IPS-18a (cell line): ENCODE measurements around the gene MAP3K6.

Experiments
- H3K27ac ChIP-seq: one replicate; pipeline ENCODE4 v1.5.1; 2013; ENCODE audit warnings: low read length
- H3K27me3 ChIP-seq: one replicate; pipeline ENCODE4 v1.6.1; 2013; ENCODE audit warnings: mild to moderate bottlenecking, low read length; ENCODE audit not compliant: control insufficient read depth, insufficient read depth
- H3K36me3 ChIP-seq: one replicate; pipeline ENCODE4 v1.6.1; 2013; ENCODE audit warnings: low read depth, low read length; ENCODE audit not compliant: control insufficient read depth
- H3K4me1 ChIP-seq: one replicate; pipeline ENCODE4 v1.6.1; 2013; ENCODE audit warnings: low read depth, low read length; ENCODE audit not compliant: control insufficient read depth
- H3K4me3 ChIP-seq: one replicate; pipeline ENCODE4 v1.5.1; 2013; ENCODE audit warnings: low read length
- H3K9ac ChIP-seq: one replicate; pipeline ENCODE4 v1.6.1; 2013; ENCODE audit warnings: mild to moderate bottlenecking, low read length, moderate library complexity
- H3K9me3 ChIP-seq: one replicate; pipeline ENCODE4 v1.6.1; 2013; ENCODE audit warnings: low read depth, low read length; ENCODE audit not compliant: control insufficient read depth

The MAP3K6 gene

DNA sequence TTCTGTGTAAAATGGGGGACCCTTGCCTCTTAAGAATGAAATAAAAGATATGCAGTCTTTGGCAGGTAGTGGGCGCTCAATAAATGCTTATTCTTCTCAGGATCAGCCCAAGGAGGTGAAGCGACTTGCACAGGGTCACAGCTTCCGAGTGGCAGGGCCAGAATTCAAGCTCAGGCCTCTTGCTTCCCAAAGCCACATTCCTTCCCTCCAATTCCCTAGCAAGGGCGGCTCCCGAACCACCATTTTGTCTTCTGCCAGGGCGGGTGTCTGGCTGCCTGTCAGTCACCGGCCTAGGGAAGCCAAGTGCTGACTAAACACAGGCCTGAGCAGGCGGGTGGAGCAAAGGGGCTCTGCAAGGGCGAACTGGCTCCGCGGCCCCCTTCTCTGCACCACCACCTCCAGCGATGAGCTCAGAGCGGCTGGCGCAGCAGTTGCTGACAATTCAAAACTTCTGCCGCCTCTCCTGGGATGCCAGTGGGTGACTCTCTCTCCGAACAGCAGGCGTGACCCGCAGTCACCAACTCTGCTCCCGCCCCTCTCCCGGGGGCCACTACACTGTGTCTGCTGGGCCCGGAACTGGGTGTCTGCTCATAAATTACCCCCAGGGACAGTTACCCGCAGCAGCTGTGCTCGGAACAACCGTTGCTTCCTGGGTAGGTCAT is 36.4 kb upstream of the MAP3K6 start:
- Histone ChIP-seq H3K27me3 (no peaks in the 10 kb centered on the region), H3K36me3 (peaks cover 6% of the 10 kb centered on the region), H3K27ac (no peak overlapping the region), H3K4me3 (no peak overlapping the region), H3K9me3 (no peaks in the 10 kb centered on the region), H3K9ac (no peak overlapping the region), H3K4me1 (peaks cover 41% of the 10 kb centered on the region)

DNA sequence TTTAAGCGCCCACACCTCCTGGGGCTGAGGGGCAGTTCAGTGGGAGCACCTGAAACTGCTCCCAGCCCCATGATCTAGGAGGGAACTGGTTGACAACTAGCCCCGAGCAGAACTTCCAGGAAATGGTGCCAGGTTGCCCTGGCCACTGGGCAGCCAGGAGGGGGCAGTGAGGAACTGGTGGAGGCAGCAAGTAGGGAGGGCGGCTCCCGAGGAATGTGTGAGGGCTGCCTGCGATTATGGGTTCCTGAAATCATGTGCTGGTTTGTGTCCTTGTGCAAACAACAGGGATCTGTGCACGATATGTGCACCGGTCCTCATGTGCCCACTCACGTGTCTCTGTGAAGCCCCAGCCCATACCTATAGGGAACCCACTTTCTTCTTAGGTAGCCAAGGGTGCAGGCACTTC is 35.6 kb upstream of the MAP3K6 start:
- Histone ChIP-seq H3K27me3 (no peaks in the 10 kb centered on the region), H3K4me3 (no peak overlapping the region), H3K4me1 (peaks cover 45% of the 10 kb centered on the region), H3K36me3 (peaks cover 3% of the 10 kb centered on the region), H3K9me3 (no peaks in the 10 kb centered on the region), H3K9ac (no peak overlapping the region), H3K27ac (no peak overlapping the region)

DNA sequence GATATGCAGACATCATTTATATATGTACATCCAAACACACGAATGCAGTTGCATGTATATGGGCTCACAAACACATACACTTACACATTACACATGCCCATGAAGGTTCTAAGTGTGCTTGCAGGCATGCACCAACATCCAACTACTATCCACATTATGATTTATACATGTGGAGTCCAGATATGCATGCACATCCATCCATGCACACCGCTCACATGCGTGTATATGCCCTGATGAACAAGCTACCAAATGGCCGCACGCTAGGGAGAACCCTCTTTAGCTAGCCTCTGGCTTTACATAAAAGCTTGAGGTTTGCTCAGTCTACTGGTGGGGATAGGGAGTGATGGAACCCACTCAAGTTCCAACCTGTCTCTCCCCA is 34.2 kb upstream of the MAP3K6 start:
- H3K27ac ChIP-seq, result no peak overlapping the region
- no peaks in the 10 kb centered on the region for H3K9me3 ChIP-seq
- no peaks in the 10 kb centered on the region for H3K36me3 ChIP-seq
- peaks cover 40% of the 10 kb centered on the region for H3K4me1 ChIP-seq
- H3K4me3 ChIP-seq, result no peak overlapping the region
- H3K27me3 ChIP-seq, result no peaks in the 10 kb centered on the region
- H3K9ac ChIP-seq, result no peak overlapping the region

DNA sequence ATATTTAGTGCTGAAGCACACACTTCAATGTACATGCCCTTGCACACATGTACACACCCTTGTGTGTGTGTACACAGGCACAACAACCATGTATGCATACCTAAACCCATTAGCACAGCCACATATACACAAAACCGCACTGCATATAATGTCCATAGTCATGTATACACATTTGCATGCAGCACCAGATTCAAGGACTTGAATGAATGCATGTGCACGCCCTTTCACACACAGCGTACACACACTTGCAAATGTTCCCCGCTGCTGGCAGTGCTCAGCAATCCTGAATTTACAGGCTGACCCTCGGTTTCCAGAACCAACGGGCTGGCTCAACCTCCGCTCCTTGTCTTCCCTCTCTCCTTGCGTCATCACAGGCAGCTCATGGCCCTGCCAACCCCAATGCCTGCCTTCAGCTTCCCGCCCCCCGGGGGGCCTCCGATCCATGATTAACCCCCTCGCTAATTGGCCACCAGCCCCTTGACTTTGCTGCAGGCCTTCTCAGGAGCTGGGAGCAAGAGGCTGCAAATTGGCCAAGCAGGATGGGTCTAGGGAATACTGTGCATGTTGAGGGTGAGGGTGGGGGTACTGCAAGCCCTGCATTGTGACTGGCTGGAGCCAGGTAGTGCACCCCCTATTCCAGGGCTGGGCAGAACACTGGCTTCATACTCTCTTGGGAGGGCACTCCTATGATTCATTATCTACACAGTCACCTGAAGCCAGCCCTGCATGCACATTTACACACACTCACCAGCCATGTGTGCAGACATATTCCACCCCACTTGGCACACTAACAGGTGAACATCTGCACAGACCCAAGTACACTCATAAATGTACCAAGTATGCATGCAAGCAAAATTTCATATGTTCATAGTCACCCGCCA is 33.6 kb upstream of the MAP3K6 start:
- Histone ChIP-seq H3K27me3 (no peaks in the 10 kb centered on the region), H3K27ac (no peak overlapping the region), H3K36me3 (no peaks in the 10 kb centered on the region), H3K9ac (no peak overlapping the region), H3K4me3 (no peak overlapping the region), H3K9me3 (no peaks in the 10 kb centered on the region), H3K4me1 (peaks cover 36% of the 10 kb centered on the region)

DNA sequence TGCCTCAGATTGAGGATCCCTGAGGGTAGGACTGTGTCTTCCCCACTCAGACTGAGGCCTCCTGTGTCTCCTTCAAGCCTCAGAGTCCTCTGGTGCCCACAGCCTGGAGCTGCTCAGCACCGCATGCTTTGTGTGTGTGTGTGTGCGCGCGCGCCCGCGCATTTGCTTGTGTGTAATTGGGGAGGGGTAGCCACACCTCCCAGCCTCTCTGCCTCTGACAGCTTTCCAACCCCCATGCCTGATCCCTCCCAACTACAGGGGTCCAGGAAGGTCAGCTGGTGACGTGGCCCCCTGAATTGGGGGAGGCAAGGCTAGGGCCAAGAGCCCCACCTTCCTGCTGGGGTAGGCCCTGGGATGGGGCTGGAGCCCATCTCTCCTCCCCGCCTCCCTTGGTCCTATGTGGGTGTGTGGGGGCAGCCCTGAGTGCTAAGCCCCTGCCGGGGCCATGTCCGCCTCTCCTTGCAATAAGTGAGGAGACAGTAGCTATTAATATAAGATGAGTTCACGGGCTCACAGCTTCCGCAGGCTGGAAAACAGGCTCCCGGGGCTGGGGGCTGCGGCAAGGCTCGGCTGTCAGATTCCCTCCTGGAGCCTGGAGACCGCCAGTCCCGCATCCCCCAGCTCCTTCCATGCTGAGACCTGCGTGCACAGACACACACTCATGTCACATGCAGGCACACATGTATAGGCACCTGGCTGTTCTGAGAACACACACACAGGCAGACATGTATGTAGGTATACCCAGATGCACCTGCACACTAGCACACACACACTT is 32.7 kb upstream of the MAP3K6 start:
- peaks cover 27% of the 10 kb centered on the region for H3K4me1 ChIP-seq
- H3K36me3 ChIP-seq, result no peaks in the 10 kb centered on the region
- no peak overlapping the region for H3K9ac ChIP-seq

DNA sequence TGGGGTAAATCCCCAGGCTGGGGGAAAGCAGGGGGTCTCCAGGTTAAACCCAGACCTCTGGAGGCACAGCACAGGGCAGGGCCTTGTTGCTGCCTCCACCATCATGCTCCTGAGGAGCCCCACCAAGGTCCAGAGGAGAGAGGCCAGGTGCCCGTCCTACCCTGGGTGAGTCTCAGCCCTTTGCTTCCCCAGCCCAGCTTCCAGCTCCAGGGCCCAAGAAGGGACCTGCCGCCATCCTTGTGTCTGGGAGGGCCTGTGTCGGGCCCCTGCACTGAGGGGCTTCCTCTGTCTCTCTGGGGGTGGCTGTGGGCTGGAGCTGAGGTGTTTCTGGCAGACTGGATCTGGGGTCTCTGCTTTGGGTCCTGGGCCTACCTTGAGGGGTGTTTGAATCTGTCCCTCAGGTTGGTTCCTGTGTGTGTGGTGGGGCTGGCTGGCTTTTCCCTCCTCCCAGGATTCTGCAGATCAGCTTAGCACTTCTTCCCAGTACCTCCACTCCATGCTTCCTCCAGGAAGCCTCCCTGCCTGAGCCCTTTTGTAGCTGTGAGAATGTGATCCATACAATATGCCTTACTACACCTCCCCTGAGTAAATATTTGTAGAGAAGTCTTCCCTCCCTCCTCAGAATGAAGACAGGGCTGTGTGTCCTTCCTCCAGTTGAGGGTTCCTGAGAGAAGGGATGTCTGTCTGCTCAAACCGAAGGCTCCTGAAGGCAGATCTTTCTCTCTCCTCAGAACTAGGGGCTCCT is 31.8 kb upstream of the MAP3K6 start:
- Histone ChIP-seq H3K27ac (no peak overlapping the region), H3K4me3 (no peak overlapping the region), H3K9me3 (no peaks in the 10 kb centered on the region), H3K9ac (no peak overlapping the region), H3K36me3 (no peaks in the 10 kb centered on the region), H3K27me3 (no peaks in the 10 kb centered on the region), H3K4me1 (peaks cover 19% of the 10 kb centered on the region)

More for the DNA sequence above, 32.7 kb upstream of the MAP3K6 start:
- Histone ChIP-seq H3K4me3 (no peak overlapping the region), H3K9me3 (no peaks in the 10 kb centered on the region), H3K27me3 (no peaks in the 10 kb centered on the region), H3K27ac (no peak overlapping the region)

DNA sequence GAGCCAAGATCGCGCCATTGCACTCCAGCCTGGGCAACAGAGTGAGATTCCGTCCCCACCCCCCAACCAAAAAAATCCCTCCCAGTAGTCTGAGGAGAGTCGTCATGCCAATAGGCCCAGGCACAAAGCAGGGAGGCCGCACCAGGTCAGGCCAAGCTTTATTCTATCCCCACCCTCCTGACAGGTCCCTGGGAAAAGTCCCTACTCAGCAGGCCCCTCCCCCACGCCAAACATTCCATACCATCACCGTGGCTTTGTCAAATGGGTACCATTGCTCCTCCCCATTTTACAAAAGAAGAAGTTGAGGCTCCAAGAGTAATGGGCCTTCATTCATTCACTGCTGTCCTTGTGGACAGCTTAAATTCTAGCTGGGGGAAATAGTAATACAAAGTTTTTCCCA is 31.0 kb upstream of the MAP3K6 start:
- Histone ChIP-seq H3K9ac (no peak overlapping the region), H3K36me3 (no peaks in the 10 kb centered on the region), H3K27ac (no peak overlapping the region), H3K27me3 (no peaks in the 10 kb centered on the region), H3K4me1 (peaks cover 11% of the 10 kb centered on the region), H3K9me3 (no peaks in the 10 kb centered on the region), H3K4me3 (no peak overlapping the region)

DNA sequence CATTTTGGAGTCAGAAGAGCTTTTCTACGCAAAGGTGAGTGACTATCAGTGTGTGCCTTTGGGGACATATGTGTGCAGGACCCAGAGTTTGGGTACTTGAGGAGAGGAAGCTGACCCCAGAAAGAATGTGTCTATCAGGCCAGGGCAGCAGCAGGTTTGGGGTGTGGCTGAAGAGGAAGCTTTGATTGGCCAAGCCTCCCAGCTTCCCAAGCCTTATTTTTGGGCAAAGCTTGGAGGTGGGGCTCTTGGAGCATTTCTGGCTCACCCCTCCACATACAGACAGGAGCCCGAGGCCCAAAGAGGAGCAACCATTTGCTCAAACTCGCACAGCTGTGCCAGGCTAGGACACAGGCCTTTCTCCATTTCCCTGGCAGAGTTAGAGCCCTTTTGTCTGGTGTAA is 30.3 kb upstream of the MAP3K6 start:
- no peak overlapping the region for H3K9ac ChIP-seq
- H3K36me3 ChIP-seq, result no peaks in the 10 kb centered on the region
- H3K9me3 ChIP-seq, result no peaks in the 10 kb centered on the region
- peaks cover 8% of the 10 kb centered on the region for H3K4me1 ChIP-seq
- H3K27me3 ChIP-seq, result no peaks in the 10 kb centered on the region
- H3K4me3 ChIP-seq, result no peak overlapping the region
- no peak overlapping the region for H3K27ac ChIP-seq

DNA sequence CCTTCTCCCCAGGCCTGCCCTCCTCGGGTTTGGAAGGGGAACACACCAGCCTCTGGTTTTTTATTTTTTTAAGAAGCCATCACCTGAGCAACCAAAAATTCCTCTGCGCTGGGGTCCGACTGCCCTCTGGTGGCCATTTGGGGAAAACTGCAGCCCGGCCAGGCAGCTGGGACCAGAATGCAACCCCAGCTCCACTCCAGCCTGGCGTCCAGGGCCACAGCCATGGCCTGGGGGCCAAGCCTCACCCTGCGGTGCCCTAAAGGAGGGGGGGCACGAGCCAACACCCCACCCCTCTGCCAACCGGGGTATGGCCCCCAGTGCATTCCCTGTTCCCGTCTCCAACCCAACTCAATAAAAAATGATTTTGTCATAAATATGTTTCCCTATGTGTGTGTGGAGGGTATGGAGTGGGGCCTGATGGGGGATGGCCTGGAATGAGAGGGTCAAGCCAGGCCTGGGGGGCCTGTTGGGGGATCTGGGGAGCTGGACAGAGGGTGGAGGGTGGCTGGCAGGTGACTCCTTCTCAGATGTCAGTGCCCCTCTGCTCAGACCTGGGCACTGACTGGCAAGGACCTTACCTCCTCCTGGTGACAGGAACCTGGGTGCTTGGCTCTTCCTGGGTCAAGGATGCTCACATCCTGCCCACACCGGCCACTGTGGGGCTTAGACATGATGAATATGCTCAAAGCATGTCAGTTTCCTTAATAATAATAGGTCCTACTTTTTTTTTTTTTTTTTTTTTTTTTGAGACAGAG is 28.9 kb upstream of the MAP3K6 start:
- Histone ChIP-seq H3K4me1 (peaks cover 14% of the 10 kb centered on the region), H3K4me3 (no peak overlapping the region), H3K27ac (no peak overlapping the region), H3K36me3 (no peaks in the 10 kb centered on the region), H3K9ac (no peak overlapping the region), H3K9me3 (no peaks in the 10 kb centered on the region), H3K27me3 (no peaks in the 10 kb centered on the region)

DNA sequence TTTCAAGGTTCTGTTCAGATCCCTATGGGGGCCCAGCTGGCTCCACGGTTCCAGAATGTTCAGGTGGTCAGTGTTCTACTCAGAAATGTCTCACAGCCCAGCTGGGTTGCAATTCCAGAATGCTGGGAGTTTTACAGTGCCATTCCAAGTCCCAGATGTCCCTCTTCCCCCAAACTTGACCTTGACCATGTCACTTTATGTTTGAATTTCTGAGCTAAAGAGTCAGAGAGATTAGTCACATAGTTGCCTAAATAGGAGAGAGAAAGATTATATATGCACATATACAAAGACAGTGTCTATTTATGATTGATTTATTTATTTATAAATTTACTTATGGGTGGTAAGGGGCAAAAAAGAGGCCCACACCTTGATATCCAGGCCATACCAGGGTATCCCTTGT is 28.2 kb upstream of the MAP3K6 start:
- Histone ChIP-seq H3K9me3 (no peaks in the 10 kb centered on the region), H3K27me3 (no peaks in the 10 kb centered on the region), H3K27ac (no peak overlapping the region), H3K36me3 (no peaks in the 10 kb centered on the region), H3K9ac (no peak overlapping the region), H3K4me3 (no peak overlapping the region), H3K4me1 (peaks cover 14% of the 10 kb centered on the region)
